Adipose tissue (tissue), 3 donors: Measurements from ENCODE around the gene CRTC1. TPM values are rescaled to one million over a fixed set of nuclear protein-coding genes. Genes with fewer than 3 reads are reported as not detected.
A peak's percentile ranks its signal among the peaks of the same experiment; 100 is the strongest.

ENCODE experiments used
- H3K27ac ChIP-seq: one replicate; pipeline ENCODE4 v1.5.1; 2013; ENCODE audit warnings: low read depth, low read length
- WGBS, 3 donors: extraction: QIAGEN DNeasy Blood & Tissue Kit; methylation state at CpG; one replicate each; pipeline ENCODE4 v1.1.7; 2013; 5-methylcytosine and 5-hydroxymethylcytosine counted together
- polyA plus RNA-seq, 3 donors: library from polyadenylated mRNA; stranded (reverse); fragments of 200-250 nt; gene quantifications; one replicate each; pipeline ENCODE4 v1.2.3, GENCODE V29; 2013
- donor health status: healthy with polysubstance abuse.
- donor health status: Bipolar disorder and iron deficiency.
- donor health status: healthy.

CRTC1 gene
- polyA plus RNA-seq, 3 donors = 5.3 to 8.3 (median 5.4) TPM

DNA sequence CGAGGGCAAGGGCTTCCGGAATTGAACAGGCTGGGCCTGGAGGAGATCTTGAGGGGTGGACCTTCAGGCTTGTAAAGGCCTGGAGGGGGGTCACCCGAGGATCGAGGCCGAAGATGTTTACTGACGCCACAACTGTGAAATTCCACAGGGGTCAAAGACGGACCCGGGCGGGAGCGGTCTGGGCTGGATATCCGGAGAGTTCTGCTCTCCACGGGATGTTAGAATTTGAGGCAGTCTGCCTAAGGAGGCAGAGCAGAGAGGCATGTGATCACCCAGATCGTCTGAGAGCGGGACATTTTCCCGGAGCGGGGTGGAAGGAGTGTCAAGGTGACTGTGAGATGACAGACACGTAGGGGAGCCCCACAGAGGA lies 33.5 kb upstream of the CRTC1 start:
- H3K27ac ChIP-seq = peak overlapping the region; percentile 11
- WGBS, 3 donors = 13 to 54% (median 27%) methylated on average over 17 of the region's 17 CpGs

GRCh38 chr19:18650468-18651041 lies 32.9 kb upstream of the CRTC1 start:
- WGBS, 3 donors = 44 to 65% (median 47%) methylated on average over 34 of the region's 34 CpGs
- peak overlapping the region; percentile 11 for H3K27ac ChIP-seq

GRCh38 chr19:18651300-18651699 lies 32.2 kb upstream of the CRTC1 start:
- H3K27ac ChIP-seq = peak overlapping the region; percentile 58
- 96 to 100% (median 100%) methylated on average over 1 of the region's 1 CpG for WGBS, 3 donors

DNA sequence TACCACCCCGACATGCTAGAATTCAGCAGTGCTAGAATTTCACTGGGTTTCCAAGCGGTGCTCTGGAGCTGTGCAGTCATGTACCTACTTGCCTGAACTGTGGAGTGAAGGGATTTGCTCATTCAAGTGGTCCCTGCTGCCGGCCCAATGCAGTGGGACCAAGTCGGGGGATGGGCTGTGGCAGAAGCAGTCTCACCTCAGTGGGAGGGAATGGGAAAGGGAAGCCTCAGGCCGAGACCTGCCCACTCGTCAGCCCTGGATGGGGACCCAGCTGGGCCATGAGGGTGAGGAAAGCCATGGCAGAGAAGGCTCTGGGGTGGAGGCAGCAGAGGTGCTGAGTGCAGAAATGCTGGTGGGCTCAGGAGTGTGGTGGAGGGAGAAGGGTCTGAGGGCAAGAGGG lies 31.7 kb upstream of the CRTC1 start:
- no peak overlapping the region for H3K27ac ChIP-seq
- WGBS, 3 donors = 79 to 95% (median 93%) methylated on average over 6 of the region's 6 CpGs

DNA sequence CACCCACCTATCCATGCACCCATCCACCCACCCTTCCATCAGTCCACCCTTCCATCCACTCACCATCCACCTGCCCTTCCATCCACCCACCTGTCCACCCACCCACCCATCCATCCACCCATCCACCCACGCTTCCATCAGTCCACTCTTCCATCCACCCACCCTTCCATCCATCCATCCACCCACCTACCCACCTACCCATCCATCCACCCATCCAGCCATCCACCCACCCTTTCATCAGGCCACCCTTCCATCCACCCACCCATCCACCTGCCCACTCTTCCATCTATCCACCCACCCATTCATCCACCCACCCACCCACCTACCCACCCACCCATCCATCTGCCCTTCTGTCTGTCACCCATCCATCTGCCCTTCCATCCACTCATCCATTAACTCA lies 29.6 kb upstream of the CRTC1 start:
- H3K27ac ChIP-seq = no peak overlapping the region
- 97 to 100% (median 100%) methylated on average over 1 of the region's 1 CpG for WGBS, 3 donors

DNA sequence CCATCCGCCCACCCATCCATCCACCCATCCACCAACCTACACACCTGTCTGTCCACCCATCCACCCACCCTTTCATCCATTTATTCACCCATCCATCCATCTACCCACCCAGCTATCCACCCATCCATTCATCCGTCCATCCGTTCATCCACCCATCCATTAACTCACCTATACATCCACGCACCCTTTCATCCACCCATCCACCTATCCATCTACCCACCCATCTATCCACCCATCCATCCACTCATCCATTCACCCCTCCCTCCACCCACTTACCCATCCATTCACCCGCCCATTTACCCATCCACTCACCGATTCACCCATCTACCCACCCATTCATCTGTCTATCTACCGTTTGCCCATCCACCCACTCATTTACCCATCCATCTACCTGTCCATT lies 29.0 kb upstream of the CRTC1 start:
- no peak overlapping the region for H3K27ac ChIP-seq
- WGBS, 3 donors = 96 to 97% (median 97%) methylated on average over 7 of the region's 7 CpGs

DNA sequence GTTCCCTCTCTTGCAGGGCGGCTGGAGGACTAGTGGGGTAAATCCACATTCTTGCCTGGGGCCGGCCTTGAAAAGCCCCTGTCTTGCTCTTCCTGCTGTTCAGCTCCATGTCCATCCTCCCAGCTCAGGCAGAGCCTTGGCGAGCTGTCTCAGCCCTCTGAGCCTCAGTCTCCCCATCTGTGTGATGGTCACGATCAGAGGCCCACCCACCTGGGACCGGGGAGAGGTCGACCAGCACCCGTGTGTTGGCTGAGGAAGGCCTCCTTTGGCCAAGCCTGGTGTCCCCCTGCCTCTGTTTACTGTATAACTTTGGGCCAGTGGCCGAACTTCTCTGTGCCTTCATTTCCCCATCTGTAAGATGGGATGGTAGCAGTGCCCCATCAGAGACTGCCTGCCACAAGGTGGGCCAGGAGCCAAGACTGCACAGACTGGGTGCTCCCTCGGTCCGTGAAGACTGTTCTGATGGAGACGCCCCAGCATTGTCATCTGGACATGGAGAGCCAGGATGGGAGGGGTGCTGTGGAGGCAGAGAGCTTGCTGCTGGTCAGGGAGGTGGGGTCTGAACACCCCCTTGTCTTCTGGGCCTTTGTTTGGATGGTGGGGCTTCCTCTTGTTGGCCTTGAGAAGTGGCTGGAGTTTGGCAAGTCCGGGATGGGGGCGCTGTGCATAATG lies 28.2 kb upstream of the CRTC1 start:
- H3K27ac ChIP-seq = no peak overlapping the region
- 92 to 95% (median 95%) methylated on average over 12 to 13 of the region's 13 CpGs for WGBS, 3 donors

- no peak overlapping the region for H3K27ac ChIP-seq
- 76 to 87% (median 84%) methylated on average over 19 of the region's 19 CpGs for WGBS, 3 donors
Observed at GRCh38 chr19:18656337-18657086, 27.0 kb upstream of the CRTC1 start.

DNA sequence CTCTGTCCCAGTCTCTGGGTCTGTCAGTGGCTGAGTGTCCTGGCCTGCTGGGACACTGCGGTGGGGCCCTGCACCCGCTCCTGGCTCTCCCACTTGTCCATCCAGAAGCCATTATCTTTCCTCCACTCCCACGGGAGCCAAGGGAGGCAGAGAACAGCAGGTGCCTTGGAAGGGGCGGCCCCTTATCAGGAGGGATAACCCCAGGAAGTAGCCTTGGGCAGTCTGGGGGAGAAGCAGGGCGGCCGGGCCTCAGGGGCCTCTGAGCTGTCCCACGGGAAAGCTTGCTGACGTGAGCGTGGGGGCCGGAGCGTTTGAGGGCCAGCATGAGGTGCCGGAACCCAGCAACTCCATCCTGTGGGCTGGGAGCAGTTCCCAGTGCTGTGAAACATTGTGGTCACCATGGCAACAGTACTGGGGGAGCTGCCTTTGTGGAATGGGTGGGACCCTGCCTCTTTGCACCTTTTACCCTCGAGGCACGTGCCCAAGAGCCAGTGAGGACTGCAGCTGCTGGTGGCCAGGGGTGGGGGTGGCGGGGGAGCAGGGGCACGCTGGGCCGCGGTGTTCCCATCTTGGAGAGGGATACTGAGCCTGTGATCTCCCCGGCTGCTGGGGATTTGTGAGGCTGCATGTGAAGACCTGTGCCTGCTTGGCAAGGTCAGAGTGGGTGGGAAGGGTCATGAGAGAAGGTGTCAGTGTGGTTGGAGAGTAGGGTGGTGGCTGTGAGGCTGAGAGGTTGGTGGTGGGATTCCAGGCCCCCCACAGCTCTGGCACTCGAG lies 25.7 kb upstream of the CRTC1 start:
- 57 to 60% (median 58%) methylated on average over 20 of the region's 20 CpGs for WGBS, 3 donors
- peak overlapping the region; percentile 77 for H3K27ac ChIP-seq

DNA sequence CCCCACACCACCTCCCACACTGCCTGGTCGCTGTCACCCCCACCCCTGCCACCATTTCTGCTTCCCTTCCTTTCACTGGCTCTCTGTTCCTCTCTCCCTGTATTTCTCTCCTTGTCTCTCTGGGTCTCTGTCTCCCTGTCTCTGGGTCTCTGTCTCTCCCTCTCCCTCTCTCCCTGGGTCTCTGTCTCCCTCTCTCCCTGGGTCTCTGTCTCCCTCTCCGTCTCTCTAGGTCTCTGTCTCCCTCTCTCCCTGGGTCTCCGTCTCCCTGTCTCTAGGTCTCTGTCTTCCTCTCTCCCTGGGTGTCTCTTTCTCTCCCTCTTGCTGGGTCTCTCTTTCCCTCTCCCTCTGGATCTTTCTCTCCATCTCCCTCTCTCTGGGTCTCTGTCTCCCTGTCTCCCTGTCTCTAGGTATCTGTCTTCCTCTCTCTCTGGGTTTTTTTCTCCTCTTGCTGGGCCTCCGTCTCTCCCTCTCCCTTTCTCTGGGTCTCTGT lies 25.1 kb upstream of the CRTC1 start:
- 79 to 95% (median 91%) methylated on average over 4 of the region's 4 CpGs for WGBS, 3 donors

GRCh38 chr19:18659281-18660050 lies 24.0 kb upstream of the CRTC1 start:
- 36 to 72% (median 36%) methylated on average over 30 of the region's 30 CpGs for WGBS, 3 donors
- H3K27ac ChIP-seq = peak overlapping the region; percentile 77

More for the DNA sequence above, 25.1 kb upstream of the CRTC1 start:
- peak overlapping the region; percentile 77 for H3K27ac ChIP-seq

GRCh38 chr19:18660051-18660910 lies 23.2 kb upstream of the CRTC1 start:
- 62 to 77% (median 65%) methylated on average over 33 to 37 of the region's 37 CpGs for WGBS, 3 donors

GRCh38 chr19:18660939-18661670 lies 22.4 kb upstream of the CRTC1 start:
- no peak overlapping the region for H3K27ac ChIP-seq
- 78 to 92% (median 82%) methylated on average over 10 of the region's 10 CpGs for WGBS, 3 donors

More at GRCh38 chr19:18660051-18660910, 23.2 kb upstream of the CRTC1 start:
- H3K27ac ChIP-seq = peak overlapping the region; percentile 30

GRCh38 chr19:18662972-18663732 lies 20.3 kb upstream of the CRTC1 start:
- 74 to 77% (median 76%) methylated on average over 15 of the region's 15 CpGs for WGBS, 3 donors
- H3K27ac ChIP-seq = no peak overlapping the region

DNA sequence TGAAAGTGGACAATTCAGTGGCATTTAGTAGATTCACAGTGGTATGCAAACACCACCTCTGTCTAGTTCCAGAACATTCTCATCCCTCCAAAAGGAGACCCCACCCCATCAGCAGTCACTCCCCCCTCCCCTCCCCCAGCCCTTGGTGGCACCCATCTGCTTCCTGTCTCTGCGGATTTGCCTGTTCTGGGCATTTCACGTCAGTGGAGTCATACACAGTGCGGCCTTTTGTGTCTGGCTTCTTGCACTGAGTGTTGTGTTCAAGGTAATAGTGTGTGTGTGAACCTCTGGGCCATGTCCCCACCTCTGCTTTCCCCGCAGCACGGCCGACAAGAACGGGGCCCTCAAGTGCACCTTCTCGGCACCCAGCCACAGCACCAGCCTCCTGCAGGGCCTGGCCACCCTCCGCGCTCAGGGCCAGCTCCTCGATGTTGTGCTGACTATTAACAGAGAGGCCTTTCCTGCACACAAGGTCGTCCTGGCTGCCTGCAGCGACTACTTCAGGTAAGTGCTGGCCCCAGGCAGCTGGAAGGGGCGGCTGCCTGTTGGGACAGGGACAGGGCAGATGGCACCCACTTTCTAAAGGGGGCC lies 19.4 kb upstream of the CRTC1 start:
- 72 to 79% (median 74%) methylated on average over 14 of the region's 14 CpGs for WGBS, 3 donors

More for the DNA sequence above, 19.4 kb upstream of the CRTC1 start:
- no peak overlapping the region for H3K27ac ChIP-seq
